GM12878 (cell line): ENCODE measurements around the gene NEXMIF. TPM values are rescaled to one million over a fixed set of nuclear protein-coding genes. Genes with fewer than 3 reads are reported as not detected.

Experiments
- BCLAF1 ChIP-seq: fragments of 450-650 bp; IDR thresholded peaks from 2 replicates; pipeline ENCODE4 v1.6.1; 2017; ENCODE audit warnings: antibody characterized with exemption, mild to moderate bottlenecking, moderate library complexity
- BMI1 ChIP-seq: fragments of 450-650 bp; IDR thresholded peaks from 2 replicates; pipeline ENCODE4 v1.6.1; 2016; ENCODE audit warnings: mild to moderate bottlenecking, moderate library complexity, borderline replicate concordance
- CBX5 ChIP-seq: sonication (generic); IDR thresholded peaks from 2 replicates; pipeline ENCODE4 v1.6.1; 2016; ENCODE audit warnings: low read depth, moderate library complexity, mild to moderate bottlenecking, inconsistent platforms
- CHD1 ChIP-seq: IDR thresholded peaks from 2 replicates; pipeline ENCODE4 v1.6.1; 2012; ENCODE audit warnings: low read depth, low read length, improper control_type of control experiment
- CTCF ChIP-seq, 3 experiments: IDR thresholded peaks in 2 of 3; conservative IDR thresholded peaks in 1 of 3; 2 replicates each; pipeline ENCODE4 v1.5.1; 2011; ENCODE audit warnings: low read depth in 3 of 3, low read length in 3 of 3, mild to moderate bottlenecking in 3 of 3, control low read depth in 2 of 3, moderate library complexity in 2 of 3, inconsistent platforms in 1 of 3, mixed read lengths in 1 of 3; ENCODE audit not compliant: control insufficient read depth in 2 of 3, insufficient read depth in 1 of 3; ENCODE audit errors: extremely low read depth in 1 of 3
- FOXM1 ChIP-seq: IDR thresholded peaks from 2 replicates; pipeline ENCODE4 v1.6.1; 2012; ENCODE audit warnings: low read depth, mild to moderate bottlenecking, inconsistent platforms, low read length, moderate library complexity
- JUND ChIP-seq: IDR thresholded peaks from 2 replicates; pipeline ENCODE4 v1.6.1; 2012; ENCODE audit warnings: low read depth, mild to moderate bottlenecking, low read length, improper control_type of control experiment, moderate library complexity
- NFIC ChIP-seq: IDR thresholded peaks from 2 replicates; pipeline ENCODE4 v1.6.1; 2012; ENCODE audit warnings: low read depth, mild to moderate bottlenecking, inconsistent platforms, low read length, moderate library complexity
- PBX3 ChIP-seq: IDR thresholded peaks from 2 replicates; pipeline ENCODE4 v1.6.1; 2011; ENCODE audit warnings: mild to moderate bottlenecking, low read depth, low read length, moderate library complexity; ENCODE audit not compliant: insufficient replicate concordance
- POLR2A ChIP-seq: IDR thresholded peaks from 2 replicates; pipeline ENCODE4 v1.6.1; 2011; ENCODE audit warnings: low read depth, mild to moderate bottlenecking, low read length
- POU2F2 ChIP-seq: IDR thresholded peaks from 3 replicates; pipeline ENCODE4 v1.6.1; 2011; ENCODE audit warnings: low read depth, mild to moderate bottlenecking, low read length, borderline replicate concordance
- RBBP5 ChIP-seq: fragments of 200-600 bp; sonication (generic); conservative IDR thresholded peaks from 2 replicates; pipeline ENCODE4 v1.6.1; 2016
- RUNX3 ChIP-seq: IDR thresholded peaks from 2 replicates; pipeline ENCODE4 v1.6.1; 2012; ENCODE audit warnings: low read length, inconsistent platforms
- SMAD1 ChIP-seq: fragments of 450-650 bp; IDR thresholded peaks from 2 replicates; pipeline ENCODE4 v1.6.1; 2018; ENCODE audit warnings: mild to moderate bottlenecking, low read depth; ENCODE audit not compliant: partially characterized antibody
- SUZ12 ChIP-seq: fragments of 200-600 bp; sonication (generic); IDR thresholded peaks from one replicate; pipeline ENCODE4 v1.6.1; 2018; ENCODE audit warnings: antibody characterized with exemption, mild to moderate bottlenecking; ENCODE audit not compliant: unreplicated experiment
- ZNF274 ChIP-seq: IDR thresholded peaks from one replicate; pipeline ENCODE4 v1.8.0; 2011; ENCODE audit not compliant: insufficient read length, insufficient read depth
- ZNF687 ChIP-seq: fragments of 450-650 bp; IDR thresholded peaks from 2 replicates; pipeline ENCODE4 v1.6.1; 2017; ENCODE audit warnings: mild to moderate bottlenecking, moderate library complexity
- ZSCAN29 ChIP-seq: fragments of 450-650 bp; IDR thresholded peaks from 2 replicates; pipeline ENCODE4 v1.6.1; 2017; ENCODE audit warnings: mild to moderate bottlenecking, moderate library complexity
- polyA plus RNA-seq, 11 experiments: library from polyadenylated mRNA; depleted of rRNA in 4 of 11; unstranded in 6 of 11; stranded (reverse) in 5 of 11; fragments of >200 nt; fragmentation: Nextera tagmentation in 4 of 11; fragmentation: Illumina TruSeq in 1 of 11; extraction: Ambion mirVana in 4 of 11; extraction: Trizol in 1 of 11; gene quantifications; 1 replicate in 1 of 11; 2 replicates in 10 of 11; pipeline versions ENCODE4 v1.2.1 to v1.2.3, GENCODE V29; 2011 to 2016; ENCODE audit warnings: inconsistent platforms in 2 of 11, missing spikeins in 2 of 11, low read depth in 1 of 11
- total RNA-seq, 4 experiments: library from RNA; depleted of rRNA in 3 of 4; stranded (reverse); fragments of >200 nt in 3 of 4; fragmentation: Illumina TruSeq in 1 of 4; extraction: Trizol in 1 of 4; gene quantifications; 2 replicates each; pipeline versions ENCODE4 v1.2.1 to v1.2.3, GENCODE V29; 2013 to 2021

The NEXMIF gene
- total and polyA plus RNA-seq, 10 of the 15 experiments (the other 5 are each of a cell fraction or from before 2014, with no cell fraction given), result 0.75 to 10.4 (median 4.3) TPM

- 0 out of 2 replicates have a peak, but pooled peaks have one; percentile 84 for TF ChIP-seq CHD1
- TF ChIP-seq ZNF274, result no peak
- no peak for TF ChIP-seq ZNF687
- no peak for TF ChIP-seq JUND
- TF ChIP-seq CBX5, result 0 out of 2 replicates have a peak, but pooled peaks have one; percentile 30
- peak; percentile 41; the same call in 1 of the 2 replicates for TF ChIP-seq FOXM1
- no peak for TF ChIP-seq PBX3
- no peak for TF ChIP-seq CTCF (IDR thresholded peaks at IDR 0.05 in 2 of 3, conservative IDR thresholded peaks at IDR 0.05 in 1 of 3; ENCODE audit: control insufficient read depth in 2 of 3, extremely low read depth in 1 of 3, insufficient read depth in 1 of 3, low read depth in 3 of 3, low read length in 3 of 3)
- no peak for TF ChIP-seq SMAD1
- TF ChIP-seq SUZ12, result no peak
- TF ChIP-seq BMI1, result no peak
- no peak for TF ChIP-seq POLR2A
- TF ChIP-seq NFIC, result peak; percentile 73
- TF ChIP-seq POU2F2, result no peak
- TF ChIP-seq RUNX3, result peak; percentile 80
- TF ChIP-seq RBBP5, result no peak
- no peak for TF ChIP-seq ZSCAN29
- TF ChIP-seq BCLAF1, result no peak
These were observed 2.2 kb downstream of the NEXMIF start (continued) for GRCh38 chrX:74922922-74923543.
